HL-60/S4 (cell line): ENCODE results near the gene SLC24A5.

Source experiments
- in situ Hi-C: fragments of 300-500 bp; cut with MboI; formaldehyde crosslinking; loops from 2 replicates; pipeline ENCODE4 v1.14.3; 2022; ENCODE audit warnings: low sequenced_read_pairs

The SLC24A5 gene

GRCh38 chr15:48109856-48110531 lies 10.8 kb upstream of the SLC24A5 start:
- in situ Hi-C loops = no loop called here

- in situ Hi-C loops = no loop called here
Measured at GRCh38 chr15:48112242-48112641, 8.5 kb upstream of the SLC24A5 start.

DNA sequence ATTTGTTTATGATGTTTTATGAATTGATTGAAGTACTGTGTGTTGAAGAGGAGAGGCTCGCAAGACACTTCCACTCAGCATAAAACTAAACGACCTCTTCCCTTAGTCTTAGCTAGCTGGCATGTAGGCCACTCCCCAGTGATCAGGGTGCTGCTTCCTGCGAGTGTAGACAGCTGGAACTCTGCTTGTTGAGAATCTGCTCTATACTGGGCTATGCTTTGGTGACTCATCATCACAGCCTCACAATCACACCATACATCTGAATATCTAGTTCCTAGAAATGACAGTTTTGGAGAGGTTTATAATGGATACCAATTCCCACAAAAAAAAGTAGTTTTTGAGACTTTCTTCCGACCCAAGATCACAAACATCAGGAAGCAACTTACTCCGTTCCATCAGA lies 1.5 kb upstream of the SLC24A5 start:
- in situ Hi-C loops = no loop called here

DNA sequence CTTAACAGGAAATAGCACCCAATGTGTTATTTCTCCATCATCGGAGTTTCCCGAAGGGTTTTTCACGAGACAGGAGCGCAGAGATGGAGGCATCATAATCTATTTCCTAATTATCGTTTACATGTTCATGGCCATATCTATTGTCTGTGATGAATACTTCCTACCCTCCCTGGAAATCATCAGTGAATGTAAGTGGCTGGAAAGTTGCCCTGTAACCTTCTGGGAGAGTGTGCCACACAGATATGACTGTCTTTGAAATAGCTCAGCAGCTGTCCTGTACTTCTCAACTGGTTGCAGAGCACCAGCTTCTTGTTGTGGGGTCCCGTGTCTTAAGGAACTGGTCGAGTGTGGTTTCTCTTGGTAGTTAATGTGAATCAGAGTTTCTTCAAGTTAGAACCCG lies 1.1 kb downstream of the SLC24A5 start:
- in situ Hi-C loops = no loop called here

DNA sequence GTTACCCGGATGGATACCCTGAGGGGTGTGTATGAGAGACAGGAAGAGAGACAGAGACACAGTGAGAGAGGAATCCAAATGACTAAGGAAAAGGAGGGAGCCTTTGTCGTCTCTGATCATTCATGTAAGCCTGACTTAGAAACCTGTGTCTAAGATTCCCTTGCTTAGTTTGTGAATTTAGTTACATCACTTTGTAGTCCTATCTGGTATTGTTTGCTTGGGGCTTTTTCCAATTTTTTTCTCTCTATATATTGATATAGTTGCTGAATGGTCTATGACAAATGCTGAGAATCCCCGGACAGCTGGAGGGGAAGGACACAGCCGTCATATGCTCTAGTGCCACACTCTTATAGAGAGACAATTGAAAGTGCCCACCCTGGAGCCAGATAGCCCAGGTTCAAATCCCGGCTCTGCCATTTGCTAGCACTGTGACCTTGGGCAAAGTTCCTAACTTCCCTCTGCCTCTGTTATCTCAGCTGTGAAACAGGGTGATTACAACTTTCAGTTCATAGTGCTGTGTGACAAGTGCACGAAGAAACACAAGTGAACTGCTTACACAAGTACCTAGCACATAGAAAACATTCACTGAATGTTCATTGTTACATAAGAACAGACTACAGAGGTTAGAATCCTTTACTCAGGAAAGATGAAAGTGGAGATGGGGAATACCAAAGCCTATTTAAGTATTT lies 6.0 kb downstream of the SLC24A5 start:
- in situ Hi-C loops = no loop called here

DNA sequence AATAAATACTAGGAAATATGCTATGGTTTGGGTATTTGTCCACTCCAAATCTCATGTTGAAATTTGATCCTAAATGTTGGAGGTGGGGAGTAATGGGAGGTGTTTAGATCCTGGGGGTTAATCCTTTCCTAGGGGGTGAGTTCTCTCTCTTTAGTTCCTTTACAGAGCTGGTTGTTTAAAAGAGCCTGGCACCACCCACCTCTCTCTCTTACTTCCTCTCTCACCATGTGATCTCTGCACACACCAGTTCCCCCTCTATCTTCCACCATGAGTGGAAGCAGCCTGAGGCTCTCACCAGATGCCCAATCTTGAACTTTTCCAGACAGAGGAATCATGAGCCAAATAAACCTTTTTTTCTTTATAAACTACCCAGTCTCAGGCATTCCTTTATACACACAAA lies 10.5 kb downstream of the SLC24A5 start:
- in situ Hi-C loops = no loop called here

DNA sequence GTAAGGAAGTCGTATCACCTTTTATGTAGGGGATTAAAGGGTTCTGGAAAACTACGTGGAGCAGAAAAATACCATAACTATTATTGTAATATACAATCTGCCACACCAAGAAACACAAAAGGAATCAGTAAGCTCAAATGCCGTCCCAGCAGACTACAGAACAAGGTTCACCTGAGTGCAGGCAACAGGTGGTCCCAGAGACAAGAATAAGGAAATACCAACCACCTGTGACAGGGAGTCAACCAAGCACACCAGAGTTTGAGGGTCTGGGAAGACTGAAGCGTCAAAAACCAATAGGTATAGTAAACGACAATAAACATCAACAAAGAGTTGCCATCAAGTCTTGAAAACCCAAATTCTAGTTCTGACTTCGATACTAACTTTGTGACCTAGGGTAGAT lies 12.1 kb downstream of the SLC24A5 start:
- in situ Hi-C loops = no loop called here

GRCh38 chr15:48143856-48144255 lies 23.1 kb downstream of the SLC24A5 start:
- in situ Hi-C loops = no loop called here

DNA sequence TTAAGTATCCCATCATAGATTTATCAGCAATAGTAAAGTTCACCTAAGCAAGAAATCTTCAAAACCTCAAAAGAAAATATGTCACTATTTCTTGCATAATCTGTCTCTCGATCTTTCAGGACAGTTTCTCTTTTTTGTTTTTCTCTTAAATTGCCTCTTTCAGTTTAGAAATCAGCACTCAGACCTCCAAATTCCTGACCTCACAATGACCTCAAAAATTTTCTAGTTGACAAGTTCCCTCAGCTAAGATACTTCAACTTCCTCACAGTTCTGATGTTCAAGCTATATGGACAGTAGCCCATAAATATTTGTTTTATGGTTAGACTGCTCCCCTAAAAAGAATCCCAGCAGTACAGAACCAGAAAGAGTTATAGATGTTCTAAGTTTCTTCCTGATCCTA lies 24.1 kb downstream of the SLC24A5 start:
- in situ Hi-C loops = no loop called here

GRCh38 chr15:48145923-48146322 lies 25.1 kb downstream of the SLC24A5 start:
- in situ Hi-C loops = no loop called here

- in situ Hi-C loops = no loop called here
Measured at GRCh38 chr15:48147358-48147757, 26.6 kb downstream of the SLC24A5 start.

GRCh38 chr15:48149858-48150257 lies 29.1 kb downstream of the SLC24A5 start:
- in situ Hi-C loops = no loop called here

- in situ Hi-C loops = no loop called here
Measured at GRCh38 chr15:48153526-48153925, 32.7 kb downstream of the SLC24A5 start.

DNA sequence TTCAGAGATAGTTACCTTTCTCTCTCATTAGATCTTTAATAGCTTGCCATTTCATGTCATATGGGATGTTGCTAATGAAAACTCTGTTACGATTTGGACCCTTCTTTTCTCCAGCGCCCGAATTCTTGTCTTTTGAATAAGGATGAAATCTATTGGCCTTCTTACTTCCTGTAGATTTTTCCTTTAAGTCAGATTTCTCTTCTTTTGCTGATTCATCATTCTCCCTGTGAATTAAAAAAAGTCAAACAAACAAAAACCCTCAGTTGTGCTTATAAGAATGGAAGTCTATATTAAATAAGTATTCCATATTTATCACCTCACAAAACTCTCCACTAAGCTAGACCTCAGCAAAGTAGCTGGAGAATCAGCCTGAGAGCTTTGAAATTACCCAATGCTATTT lies 47.8 kb downstream of the SLC24A5 start:
- in situ Hi-C loops = no loop called here

DNA sequence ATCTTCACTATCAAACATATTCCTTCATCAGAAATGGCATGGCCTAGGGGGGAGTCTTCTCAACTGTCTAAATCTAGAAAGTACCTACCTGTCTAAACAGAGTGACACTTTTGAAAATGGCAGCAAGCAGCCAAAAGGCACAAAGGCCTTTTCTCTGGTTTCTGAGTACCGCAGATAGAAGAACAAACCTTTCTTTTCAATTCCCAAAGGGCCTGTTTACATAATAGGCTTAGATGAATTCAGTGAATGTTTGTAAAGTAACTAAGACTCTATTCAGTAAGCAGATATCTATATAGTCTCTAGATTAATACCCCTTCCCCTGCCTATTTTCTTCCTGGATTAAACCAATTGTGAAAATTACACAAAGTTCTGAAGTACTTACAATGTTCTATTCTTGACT lies 50.2 kb downstream of the SLC24A5 start:
- in situ Hi-C loops = no loop called here

DNA sequence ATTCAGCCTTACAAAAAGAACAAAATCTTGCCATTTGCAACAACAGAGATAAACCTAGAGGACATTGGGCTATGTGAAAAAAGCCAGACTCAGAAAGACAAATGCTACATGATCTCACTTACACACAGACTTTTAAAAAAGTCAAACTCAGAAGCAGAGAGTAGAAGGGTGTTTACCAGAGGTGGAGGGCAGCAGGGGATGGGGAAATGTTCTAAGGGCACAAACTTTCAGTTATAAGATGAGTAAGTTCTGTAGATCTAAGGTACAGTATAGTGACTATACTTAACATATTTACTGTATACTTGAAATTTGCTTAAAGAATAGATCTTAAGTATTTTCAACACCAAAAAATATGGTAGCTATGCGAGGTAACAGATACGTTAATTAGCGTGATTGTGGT lies 54.3 kb downstream of the SLC24A5 start:
- in situ Hi-C loops = no loop called here

DNA sequence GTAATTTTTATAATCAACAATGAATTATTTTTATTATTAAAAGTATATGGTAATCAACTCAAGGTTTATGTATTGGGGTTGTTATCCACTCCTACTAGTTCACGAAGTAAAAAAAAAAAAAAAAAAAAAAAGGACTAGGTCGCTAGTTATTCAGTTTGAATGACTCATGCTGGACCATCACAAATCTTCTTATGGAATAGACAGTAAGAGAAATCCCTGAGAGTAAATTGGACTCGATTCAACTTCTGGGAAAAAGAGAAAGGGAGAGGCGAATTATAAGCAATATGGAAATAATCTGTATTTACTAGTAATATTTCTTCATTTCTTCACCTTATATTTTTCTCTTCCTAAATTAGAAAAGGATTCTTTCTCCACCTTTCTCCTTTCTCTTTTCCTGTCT lies 55.3 kb downstream of the SLC24A5 start:
- in situ Hi-C loops = no loop called here

- in situ Hi-C loops = no loop called here
Measured at GRCh38 chr15:48176957-48177356, 56.2 kb downstream of the SLC24A5 start.

- in situ Hi-C loops = no loop called here
Measured at GRCh38 chr15:48177383-48177765, 56.6 kb downstream of the SLC24A5 start.

GRCh38 chr15:48177766-48178647 lies 57.2 kb downstream of the SLC24A5 start, which contains the start of gene MYEF2:
TSS of gene MYEF2 (minus strand) at chr15:48178295. CDS start at chr15:48178237, 58 bp downstream.
- in situ Hi-C loops = no loop called here

GRCh38 chr15:48178648-48178931 lies 57.8 kb downstream of the SLC24A5 start:
- in situ Hi-C loops = no loop called here

GRCh38 chr15:48182749-48183148 lies 62.0 kb downstream of the SLC24A5 start:
- in situ Hi-C loops = no loop called here
